Common myeloid progenitor, CD34-positive (primary cell): ENCODE measurements around the gene SPAG9. TPM values are rescaled to one million over a fixed set of nuclear protein-coding genes. Genes with fewer than 3 reads are reported as not detected.
A peak's percentile ranks its signal among the peaks of the same experiment; 100 is the strongest.

Experiments
- CTCF ChIA-PET: fragments of 350-600 bp; sonication (Branson Sonifier 250); formaldehyde crosslinking; loops from one replicate; lab custom pipeline; 2021; ENCODE audit warnings: antibody characterized with exemption; lab: Charles Lee
- POLR2A ChIA-PET: fragments of 350-600 bp; sonication (Branson Sonifier 250); formaldehyde crosslinking; loops from one replicate; lab custom pipeline; 2021; ENCODE audit warnings: antibody characterized with exemption; lab: Charles Lee
- DNase-seq, 3 donors: peaks; one replicate each; pipeline versions ENCODE4 v3.0.0 to v3.0.0-alpha.2; 2013
- H3K27ac ChIP-seq, 2 experiments: 1 replicate in 1 of 2; 2 replicates in 1 of 2; pipeline ENCODE4 v1.7.0; 2013; ENCODE audit warnings: inconsistent platforms in 2 of 2, low read length in 2 of 2, mild to moderate bottlenecking in 2 of 2, low read depth in 1 of 2, moderate library complexity in 1 of 2; ENCODE audit not compliant: severe bottlenecking in 2 of 2, insufficient read depth in 1 of 2, poor library complexity in 1 of 2
- H3K27me3 ChIP-seq, 5 experiments: replicated peaks in 2 of 5; 1 replicate in 3 of 5; 2 replicates in 2 of 5; pipeline versions ENCODE4 v1.6.1 to v1.7.0; 2013; ENCODE audit warnings: low read length in 4 of 5, mild to moderate bottlenecking in 2 of 5, moderate library complexity in 2 of 5, inconsistent platforms in 1 of 5; ENCODE audit not compliant: insufficient read depth in 5 of 5, control insufficient read depth in 4 of 5
- H3K36me3 ChIP-seq, 4 experiments: 1 replicate in 2 of 4; 2 replicates in 2 of 4; pipeline versions ENCODE4 v1.6.1 to v1.7.0; 2013; ENCODE audit warnings: low read length in 3 of 4, control low read depth in 1 of 4, mild to moderate bottlenecking in 1 of 4; ENCODE audit not compliant: control insufficient read depth in 4 of 4, insufficient read depth in 4 of 4
- H3K4me1 ChIP-seq, 4 experiments: 1 replicate in 3 of 4; 2 replicates in 1 of 4; pipeline versions ENCODE4 v1.6.1 to v1.7.1; 2013; ENCODE audit warnings: low read length in 3 of 4, mild to moderate bottlenecking in 3 of 4, control low read depth in 1 of 4, inconsistent platforms in 1 of 4, moderate library complexity in 1 of 4; ENCODE audit not compliant: control insufficient read depth in 4 of 4, insufficient read depth in 4 of 4; ENCODE audit errors: control extremely low read depth in 1 of 4
- H3K4me3 ChIP-seq, 7 experiments: 1 replicate in 4 of 7; 2 replicates in 3 of 7; pipeline versions ENCODE4 v1.5.1 to v1.7.0; 2013; ENCODE audit warnings: mild to moderate bottlenecking in 7 of 7, low read length in 6 of 7, moderate library complexity in 6 of 7, inconsistent platforms in 2 of 7, low read depth in 2 of 7, control low read depth in 1 of 7; ENCODE audit not compliant: insufficient read depth in 4 of 7, control insufficient read depth in 1 of 7; ENCODE audit errors: extremely low read depth in 1 of 7
- H3K9me3 ChIP-seq, 5 experiments: 1 replicate in 4 of 5; 2 replicates in 1 of 5; pipeline versions ENCODE4 v1.6.1 to v1.7.1; 2013; ENCODE audit warnings: low read length in 4 of 5, mild to moderate bottlenecking in 2 of 5, inconsistent platforms in 1 of 5, low read depth in 1 of 5, moderate library complexity in 1 of 5; ENCODE audit not compliant: control insufficient read depth in 4 of 5, insufficient read depth in 2 of 5; ENCODE audit errors: control extremely low read depth in 1 of 5
- WGBS: methylation state at CpG from one replicate; pipeline ENCODE4 v1.1.5; 2013; ENCODE audit not compliant: insufficient coverage; 5-methylcytosine and 5-hydroxymethylcytosine counted together
- polyA plus RNA-seq: library from polyadenylated mRNA; unstranded; fragments of 120-200 nt; gene quantifications from one replicate; pipeline ENCODE4 v1.2.1, GENCODE V29; 2013

SPAG9 gene, protein sequence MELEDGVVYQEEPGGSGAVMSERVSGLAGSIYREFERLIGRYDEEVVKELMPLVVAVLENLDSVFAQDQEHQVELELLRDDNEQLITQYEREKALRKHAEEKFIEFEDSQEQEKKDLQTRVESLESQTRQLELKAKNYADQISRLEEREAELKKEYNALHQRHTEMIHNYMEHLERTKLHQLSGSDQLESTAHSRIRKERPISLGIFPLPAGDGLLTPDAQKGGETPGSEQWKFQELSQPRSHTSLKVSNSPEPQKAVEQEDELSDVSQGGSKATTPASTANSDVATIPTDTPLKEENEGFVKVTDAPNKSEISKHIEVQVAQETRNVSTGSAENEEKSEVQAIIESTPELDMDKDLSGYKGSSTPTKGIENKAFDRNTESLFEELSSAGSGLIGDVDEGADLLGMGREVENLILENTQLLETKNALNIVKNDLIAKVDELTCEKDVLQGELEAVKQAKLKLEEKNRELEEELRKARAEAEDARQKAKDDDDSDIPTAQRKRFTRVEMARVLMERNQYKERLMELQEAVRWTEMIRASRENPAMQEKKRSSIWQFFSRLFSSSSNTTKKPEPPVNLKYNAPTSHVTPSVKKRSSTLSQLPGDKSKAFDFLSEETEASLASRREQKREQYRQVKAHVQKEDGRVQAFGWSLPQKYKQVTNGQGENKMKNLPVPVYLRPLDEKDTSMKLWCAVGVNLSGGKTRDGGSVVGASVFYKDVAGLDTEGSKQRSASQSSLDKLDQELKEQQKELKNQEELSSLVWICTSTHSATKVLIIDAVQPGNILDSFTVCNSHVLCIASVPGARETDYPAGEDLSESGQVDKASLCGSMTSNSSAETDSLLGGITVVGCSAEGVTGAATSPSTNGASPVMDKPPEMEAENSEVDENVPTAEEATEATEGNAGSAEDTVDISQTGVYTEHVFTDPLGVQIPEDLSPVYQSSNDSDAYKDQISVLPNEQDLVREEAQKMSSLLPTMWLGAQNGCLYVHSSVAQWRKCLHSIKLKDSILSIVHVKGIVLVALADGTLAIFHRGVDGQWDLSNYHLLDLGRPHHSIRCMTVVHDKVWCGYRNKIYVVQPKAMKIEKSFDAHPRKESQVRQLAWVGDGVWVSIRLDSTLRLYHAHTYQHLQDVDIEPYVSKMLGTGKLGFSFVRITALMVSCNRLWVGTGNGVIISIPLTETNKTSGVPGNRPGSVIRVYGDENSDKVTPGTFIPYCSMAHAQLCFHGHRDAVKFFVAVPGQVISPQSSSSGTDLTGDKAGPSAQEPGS (N-terminal part only)
- polyA plus RNA-seq: 49.5 TPM

DNA sequence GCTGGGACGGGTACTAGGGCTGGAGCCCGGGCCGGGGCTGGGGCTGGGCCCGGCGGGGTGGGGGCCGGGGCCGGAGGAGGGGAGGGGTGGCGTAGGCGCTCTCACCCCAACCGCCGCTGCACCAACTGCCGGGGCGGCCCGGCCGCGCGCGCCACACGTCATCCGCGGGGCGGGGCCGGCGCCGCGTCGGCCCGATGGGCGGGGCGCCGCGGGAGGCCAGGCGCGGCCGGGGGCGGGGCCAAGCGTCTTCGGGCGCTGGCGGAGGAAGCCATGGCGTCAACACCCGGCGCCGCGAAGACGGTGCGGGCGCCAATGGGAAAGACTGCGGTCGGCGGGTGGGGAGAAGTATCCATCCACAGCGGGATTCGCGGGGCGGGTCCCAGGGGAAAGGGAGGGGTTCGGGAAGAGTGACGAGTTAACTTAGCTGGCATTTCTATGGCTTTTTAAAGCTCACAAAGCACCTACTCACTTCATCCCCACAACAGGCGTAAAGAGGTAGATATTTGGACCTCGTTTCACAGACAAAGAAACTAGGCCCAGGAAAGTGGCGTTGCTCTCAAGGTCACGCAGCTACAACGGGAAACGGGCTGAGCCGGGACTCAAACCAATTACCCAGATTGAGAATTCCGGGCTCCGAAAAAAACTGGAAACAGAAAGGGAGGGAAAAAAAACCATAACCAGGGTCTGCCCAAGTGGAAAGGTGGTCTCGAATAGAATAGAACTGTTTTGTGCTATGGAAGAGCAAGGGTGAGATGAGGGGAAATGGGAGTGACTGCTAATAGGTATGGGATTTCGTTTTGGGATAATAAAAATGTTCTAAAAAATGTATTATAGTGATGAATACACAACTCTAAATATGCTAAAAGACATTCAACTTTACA is at the start of gene SPAG9:
SPAG9 (minus strand) TSS at position 130 of the 881 bp plus-strand sequence. CDS start 212 bp downstream, outside the sequence.
- CTCF ChIA-PET: interaction anchor here (1.3 to 2.2 kb wide), 3 partner anchors 9 to 121 kb away, joined by 3 to 4 read pairs (median 4); no protein-coding TSS in a partner anchor
- WGBS: under 1% methylated on average over 56 of the region's 68 CpGs
- H3K9me3 ChIP-seq: no peaks in the 10 kb centered on the region
- H3K4me3 ChIP-seq: peak within 1 kb of the TSS; percentile 80 to 99 (median 95)
- POLR2A ChIA-PET: interaction anchor here (0.6 to 0.9 kb wide), 2 partner anchors 32 to 55 kb away, joined by 3 to 9 read pairs; partner anchors contain the start of gene NME1
- H3K36me3 ChIP-seq: peaks cover 0 to 2% (median 0%) of the 10 kb centered on the region in 4 experiments
- no peaks in the 10 kb centered on the region for H3K27me3 ChIP-seq
- H3K4me1 ChIP-seq: peaks cover 15 to 39% (median 33%) of the 10 kb centered on the region in 4 experiments
- H3K27ac ChIP-seq: peak within 1 kb of the TSS; percentile 95 to 98
- peak; percentile 92 to 94 (median 94) for DNase-seq

DNA sequence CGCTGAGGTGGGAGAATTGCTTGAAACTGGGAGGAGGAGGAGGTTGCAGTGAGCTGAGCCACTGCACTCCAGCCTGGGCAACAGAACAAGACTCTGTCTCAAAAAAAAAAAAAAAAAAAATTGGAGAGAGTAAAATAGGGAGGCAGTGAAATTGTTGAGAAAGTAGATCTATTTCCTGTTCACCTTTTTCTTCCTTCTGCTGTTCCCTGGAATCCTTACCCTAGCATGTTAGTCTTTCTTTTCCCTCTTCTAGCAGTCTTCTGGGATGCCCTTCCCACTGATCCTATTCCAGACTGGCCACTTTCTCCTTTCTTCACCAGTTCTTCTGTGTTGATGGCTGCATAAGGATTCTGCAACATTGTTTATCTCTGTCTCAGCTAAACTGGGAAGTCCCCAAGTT is 48.7 kb upstream of the SPAG9 start:
- ChIA-PET POLR2A (no interaction called here), CTCF (interaction anchor here (1.5 kb wide), 1 partner anchor 15 kb away, joined by 5 read pairs; no protein-coding TSS in a partner anchor)
- Histone ChIP-seq H3K27ac (no peak overlapping the region), H3K27me3 (no peaks in the 10 kb centered on the region), H3K9me3 (no peaks in the 10 kb centered on the region), H3K4me3 (no peak overlapping the region), H3K4me1 (peaks cover 0 to 20% (median 15%) of the 10 kb centered on the region in 4 experiments), H3K36me3 (peaks cover 11 to 50% (median 35%) of the 10 kb centered on the region in 4 experiments)
- DNase-seq: no peak
- WGBS: 100% methylated on average over 1 of the region's 1 CpG

DNA sequence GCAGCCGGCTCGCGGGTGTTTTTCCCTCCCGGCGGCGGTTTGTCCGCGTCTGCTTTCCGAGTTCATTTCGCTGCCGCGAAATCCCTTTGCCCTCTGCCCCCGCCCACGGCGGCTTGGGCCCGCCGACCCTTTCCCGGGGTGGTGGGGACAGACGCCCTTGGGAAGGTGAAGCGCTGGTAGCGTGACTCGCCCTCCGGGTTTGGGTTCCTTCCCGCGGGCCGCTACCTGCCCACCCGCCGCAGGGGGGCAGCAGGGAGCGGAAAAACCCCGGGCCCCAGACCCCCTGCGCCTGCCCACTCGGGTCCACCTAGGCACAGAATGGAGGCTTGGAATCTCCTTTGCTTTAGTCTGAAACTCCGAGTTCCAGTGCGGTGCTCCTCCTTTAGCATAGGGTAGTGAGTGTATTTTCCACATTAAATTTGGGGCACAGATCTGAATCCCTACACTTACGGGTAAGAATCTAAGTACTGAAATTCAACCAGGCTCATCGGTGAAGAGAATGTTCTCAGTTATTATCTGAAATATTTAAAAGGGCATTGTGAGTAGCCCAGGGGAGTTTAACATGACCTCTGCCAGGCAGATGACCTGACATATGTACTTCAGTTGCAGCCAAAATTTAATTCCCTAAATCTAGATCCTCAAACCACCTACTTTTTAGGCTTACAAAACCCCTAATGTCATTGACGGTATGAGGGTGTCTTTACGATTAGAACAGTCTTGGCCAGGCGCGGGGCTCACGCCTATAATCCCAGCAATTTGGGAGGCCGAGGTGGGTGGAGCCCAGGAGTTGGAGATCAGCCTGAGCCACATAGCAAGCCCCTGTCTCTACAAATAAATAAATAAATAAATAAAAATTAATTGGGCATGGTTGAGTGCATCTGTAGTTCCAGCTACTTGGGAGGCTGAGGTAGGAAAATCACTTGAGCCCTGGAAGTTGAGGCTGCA is 46.6 kb upstream of the SPAG9 start:
- Histone ChIP-seq H3K36me3 (peaks cover 9 to 51% (median 31%) of the 10 kb centered on the region in 4 experiments), H3K27ac (peak overlapping the region in 1 of 2 experiments; percentile 75), H3K4me1 (peaks cover 0 to 20% (median 15%) of the 10 kb centered on the region in 4 experiments), H3K4me3 (peak overlapping the region; percentile 70 to 88 (median 84)), H3K9me3 (no peaks in the 10 kb centered on the region), H3K27me3 (no peaks in the 10 kb centered on the region)
- peak; percentile 53 to 71 (median 65) for DNase-seq
- ChIA-PET CTCF (interaction anchor here (0.9 to 1.4 kb wide), 3 partner anchors 14 to 163 kb away, joined by 3 to 4 read pairs (median 3); partner anchors contain the start of gene NME1), POLR2A (no interaction called here)
- 9% methylated on average over 19 of the region's 42 CpGs for WGBS

DNA sequence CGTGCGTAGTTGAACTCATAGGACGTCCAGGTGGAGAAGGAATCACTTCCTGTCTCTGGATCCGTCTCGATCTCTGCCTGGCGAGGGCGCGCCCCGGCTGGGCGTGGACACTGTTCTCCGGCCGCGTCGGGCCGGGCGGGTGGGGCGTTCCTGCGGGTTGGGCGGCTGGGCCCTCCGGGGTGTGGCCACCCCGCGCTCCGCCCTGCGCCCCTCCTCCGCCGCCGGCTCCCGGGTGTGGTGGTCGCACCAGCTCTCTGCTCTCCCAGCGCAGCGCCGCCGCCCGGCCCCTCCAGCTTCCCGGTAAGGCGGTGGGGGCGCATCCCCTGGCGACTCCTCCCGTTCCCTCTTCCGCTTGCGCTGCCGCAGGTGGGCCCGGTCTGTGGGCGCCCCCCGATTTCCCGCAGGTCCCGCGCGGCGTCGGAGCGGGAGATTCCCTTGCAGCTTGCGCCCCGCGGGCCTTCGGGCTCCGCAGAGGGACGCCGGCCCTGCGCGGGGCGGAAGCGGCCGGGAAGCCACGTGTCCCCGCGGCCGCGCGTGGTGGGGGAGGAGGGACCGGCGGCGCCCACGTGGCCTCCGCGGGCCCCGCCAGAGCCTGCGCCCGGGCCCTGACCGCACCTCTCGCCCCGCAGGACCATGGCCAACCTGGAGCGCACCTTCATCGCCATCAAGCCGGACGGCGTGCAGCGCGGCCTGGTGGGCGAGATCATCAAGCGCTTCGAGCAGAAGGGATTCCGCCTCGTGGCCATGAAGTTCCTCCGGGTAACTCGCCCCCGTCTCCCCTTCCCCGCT is 45.7 kb upstream of the SPAG9 start, which contains the start of gene NME2:
NME2 (plus strand) TSS at position 214 of the 789 bp plus-strand sequence; CDS start at position 634, 420 bp downstream.
- Histone ChIP-seq H3K36me3 (peaks cover 8 to 53% (median 31%) of the 10 kb centered on the region in 4 experiments), H3K27ac (peak within 1 kb of the TSS in 1 of 2 experiments; percentile 75), H3K4me1 (peaks cover 0 to 20% (median 15%) of the 10 kb centered on the region in 4 experiments), H3K4me3 (peak within 1 kb of the TSS; percentile 70 to 88 (median 84)), H3K27me3 (no peaks in the 10 kb centered on the region), H3K9me3 (no peaks in the 10 kb centered on the region)
- POLR2A ChIA-PET: no interaction called here
- 0% methylated on average over 73 of the region's 98 CpGs for WGBS
- DNase-seq: peak; percentile 60 to 79 (median 75)
- CTCF ChIA-PET: interaction anchor here (0.7 to 2.1 kb wide), 6 partner anchors 10 to 168 kb away, joined by 3 to 5 read pairs (median 3); partner anchors contain the start of gene NME1
